ENCODE measurements around the gene PALLD.
"Not testable (repeated sequence)": the region's sequence is repeated elsewhere in the genome, so short reads cannot be mapped to it uniquely, and the experiment has no call there.

The PALLD gene

GRCh38 chr4:168713253-168713652 is 216.4 kb downstream of the PALLD start:
- no peak for DNase-seq

GRCh38 chr4:168715896-168716295 is 219.0 kb downstream of the PALLD start:
- no peak for DNase-seq

GRCh38 chr4:168716406-168717129 is 219.7 kb downstream of the PALLD start:
- DNase-seq: no peak

- DNase-seq: no peak
Observed at GRCh38 chr4:168717847-168718246, 221.0 kb downstream of the PALLD start.

GRCh38 chr4:168719725-168720124 is 222.9 kb downstream of the PALLD start:
- no peak for DNase-seq

GRCh38 chr4:168720396-168720900 is 223.6 kb downstream of the PALLD start:
- DNase-seq: no peak

- no peak for DNase-seq
Observed at GRCh38 chr4:168722391-168722790, 225.5 kb downstream of the PALLD start.

GRCh38 chr4:168723020-168723419 is 226.2 kb downstream of the PALLD start:
- DNase-seq: no peak

GRCh38 chr4:168723569-168723968 is 226.7 kb downstream of the PALLD start:
- DNase-seq: no peak

- no peak for DNase-seq
Observed at GRCh38 chr4:168724243-168724642, 227.4 kb downstream of the PALLD start.

- no peak for DNase-seq
Observed at GRCh38 chr4:168724686-168725411, 228.0 kb downstream of the PALLD start.

- DNase-seq: no peak
Observed at GRCh38 chr4:168725930-168726329, 229.1 kb downstream of the PALLD start.

- not testable (repeated sequence) for DNase-seq
Observed at GRCh38 chr4:168727181-168727580, 230.3 kb downstream of the PALLD start.

- DNase-seq: no peak
Observed at GRCh38 chr4:168731006-168731636, 234.3 kb downstream of the PALLD start.

GRCh38 chr4:168731706-168732414 is 235.0 kb downstream of the PALLD start:
- DNase-seq: no peak

- DNase-seq: no peak
Observed at GRCh38 chr4:168732714-168733113, 235.9 kb downstream of the PALLD start.

- DNase-seq: no peak
Observed at GRCh38 chr4:168734703-168735678, 238.1 kb downstream of the PALLD start.

- DNase-seq: no peak
Observed at GRCh38 chr4:168735735-168736134, 238.9 kb downstream of the PALLD start.

- DNase-seq: no peak
Observed at GRCh38 chr4:168736860-168737805, 240.3 kb downstream of the PALLD start.

GRCh38 chr4:168737806-168738172 is 240.9 kb downstream of the PALLD start:
- no peak for DNase-seq

- no peak for DNase-seq
Observed at GRCh38 chr4:168739886-168740285, 243.0 kb downstream of the PALLD start.
